Hematopoietic multipotent progenitor cell treated with erythropoietin and hydrocortisone succinate and interleukin-3 and kit ligand, for 6 days (in vitro differentiated cells): ENCODE results near the gene TBC1D22A.

Source experiments
- DNase-seq: peaks from one replicate; pipeline ENCODE4 v3.0.0-alpha.2; 2015

The TBC1D22A gene

GRCh38 chr22:46796566-46797195 is 34.2 kb downstream of the TBC1D22A start:
- DNase-seq = no peak

- peak; percentile 51 for DNase-seq
Measured at GRCh38 chr22:46797355-46797754, 34.9 kb downstream of the TBC1D22A start.

- no peak for DNase-seq
Measured at GRCh38 chr22:46798041-46798365, 35.6 kb downstream of the TBC1D22A start.

- DNase-seq = peak; percentile 77
Measured at GRCh38 chr22:46798366-46799350, 36.2 kb downstream of the TBC1D22A start.

GRCh38 chr22:46799626-46800025 is 37.2 kb downstream of the TBC1D22A start:
- DNase-seq = no peak

- no peak for DNase-seq
Measured at GRCh38 chr22:46800102-46800857, 37.8 kb downstream of the TBC1D22A start.

GRCh38 chr22:46801331-46801811 is 38.9 kb downstream of the TBC1D22A start:
- no peak for DNase-seq

GRCh38 chr22:46801826-46802607 is 39.6 kb downstream of the TBC1D22A start:
- no peak for DNase-seq

- DNase-seq = no peak
Measured at GRCh38 chr22:46802608-46803027, 40.2 kb downstream of the TBC1D22A start.

GRCh38 chr22:46803031-46803880 is 40.8 kb downstream of the TBC1D22A start:
- DNase-seq = peak; percentile 83

GRCh38 chr22:46803936-46804335 is 41.5 kb downstream of the TBC1D22A start:
- no peak for DNase-seq

- peak; percentile 8 for DNase-seq
Measured at GRCh38 chr22:46806794-46807193, 44.3 kb downstream of the TBC1D22A start.

GRCh38 chr22:46807458-46807857 is 45.0 kb downstream of the TBC1D22A start:
- DNase-seq = no peak

GRCh38 chr22:46809153-46809885 is 46.9 kb downstream of the TBC1D22A start:
- DNase-seq = no peak

GRCh38 chr22:46810856-46811786 is 48.7 kb downstream of the TBC1D22A start:
- no peak for DNase-seq

GRCh38 chr22:46812034-46812605 is 49.7 kb downstream of the TBC1D22A start:
- DNase-seq = no peak

GRCh38 chr22:46812788-46813187 is 50.3 kb downstream of the TBC1D22A start:
- no peak for DNase-seq

- no peak for DNase-seq
Measured at GRCh38 chr22:46813816-46814597, 51.6 kb downstream of the TBC1D22A start.
